PC-3 (cell line): ENCODE data around the gene ZFP92. TPM values are rescaled to one million over a fixed set of nuclear protein-coding genes. Genes with fewer than 3 reads are reported as not detected.

Experiments used
- ATAC-seq: fragments of 200-7000 bp; cut with Tn5 transposase; 2 replicates; pipeline ENCODE4 v1.9.1; 2020; ENCODE audit warnings: mild to moderate bottlenecking, moderate library complexity
- BruUV-seq: library from RNA; stranded (reverse); fragments of 400-500 nt; replicated peaks from 2 replicates; lab custom pipeline; 2021; lab: Mats Ljungman, UMichigan
- CTCF ChIA-PET: fragments of 300-600 bp; sonication (Branson Sonifier 250); formaldehyde crosslinking; loops from one replicate; lab custom pipeline; 2022; ENCODE audit warnings: antibody characterized with exemption; lab: Charles Lee
- POLR2A ChIA-PET: fragments of 300-600 bp; sonication (Branson Sonifier 250); formaldehyde crosslinking; loops from one replicate; lab custom pipeline; 2022; ENCODE audit warnings: antibody characterized with exemption; ENCODE audit not compliant: unreplicated experiment; lab: Charles Lee
- DNase-seq: peaks from one replicate; pipeline ENCODE4 v3.0.0-alpha.2; 2015
- H2AFZ ChIP-seq: fragments of 300-600 bp; sonication (generic); 2 replicates; pipeline ENCODE4 v1.6.0; 2016; ENCODE audit warnings: antibody characterized with exemption, low read length
- H3F3A ChIP-seq: fragments of 300-600 bp; sonication (generic); one replicate; pipeline ENCODE4 v1.6.0; 2017; ENCODE audit warnings: antibody characterized with exemption, low read length, control low read depth, mild to moderate bottlenecking; ENCODE audit not compliant: unreplicated experiment
- H3K27ac ChIP-seq: fragments of 300-600 bp; sonication (generic); 2 replicates; pipeline ENCODE4 v1.5.1; 2016; ENCODE audit warnings: mild to moderate bottlenecking, low read length
- H3K27me3 ChIP-seq: fragments of 300-600 bp; sonication (generic); 2 replicates; pipeline ENCODE4 v1.6.1; 2016; ENCODE audit warnings: low read length, mixed read lengths
- H3K36me3 ChIP-seq: fragments of 300-600 bp; sonication (generic); 2 replicates; pipeline ENCODE4 v1.6.1; 2016; ENCODE audit warnings: low read depth, mixed run types, low read length, mixed read lengths
- H3K4me1 ChIP-seq: fragments of 300-600 bp; sonication (generic); 2 replicates; pipeline ENCODE4 v1.5.1; 2016; ENCODE audit warnings: low read length; ENCODE audit not compliant: insufficient read depth
- H3K4me2 ChIP-seq: fragments of 300-600 bp; sonication (generic); 2 replicates; pipeline ENCODE4 v1.6.0; 2016; ENCODE audit warnings: low read length
- H3K4me3 ChIP-seq: fragments of 300-600 bp; sonication (generic); 2 replicates; pipeline ENCODE4 v1.5.1; 2016; ENCODE audit warnings: mild to moderate bottlenecking, low read length, mixed read lengths
- H3K79me2 ChIP-seq: fragments of 300-600 bp; sonication (generic); 2 replicates; pipeline ENCODE4 v1.6.1; 2017; ENCODE audit warnings: low read length, mixed read lengths
- H3K9ac ChIP-seq: fragments of 300-600 bp; sonication (generic); 2 replicates; pipeline ENCODE4 v1.6.0; 2016; ENCODE audit warnings: mild to moderate bottlenecking, low read length
- H3K9me2 ChIP-seq: fragments of 300-600 bp; sonication (generic); replicated peaks from 2 replicates; pipeline ENCODE4 v1.6.1; 2016; ENCODE audit warnings: mixed run types, low read length, mixed read lengths
- H3K9me3 ChIP-seq: fragments of 300-600 bp; sonication (generic); 2 replicates; pipeline ENCODE4 v1.6.1; 2016; ENCODE audit warnings: low read length, mixed read lengths
- H4K20me1 ChIP-seq: fragments of 300-600 bp; sonication (generic); 2 replicates; pipeline ENCODE4 v1.6.1; 2016; ENCODE audit warnings: low read length, mixed read lengths
- EZH2 ChIP-seq: fragments of 300-600 bp; sonication (generic); IDR thresholded peaks from one replicate; pipeline ENCODE4 v1.6.1; 2017; ENCODE audit warnings: antibody characterized with exemption, mild to moderate bottlenecking, low read length; ENCODE audit not compliant: unreplicated experiment
- EZH2phosphoT487 ChIP-seq: fragments of 300-600 bp; sonication (generic); IDR thresholded peaks from 2 replicates; pipeline ENCODE4 v1.6.1; 2018; ENCODE audit warnings: mild to moderate bottlenecking, antibody characterized with exemption, low read length, borderline replicate concordance
- intact Hi-C: fragments of 100-400 bp; cut with micrococcal nuclease; formaldehyde crosslinking; loops from 2 replicates; pipeline ENCODE4 v1.9.0; 2023
- total RNA-seq: library from RNA; depleted of rRNA; stranded (reverse); fragments of >200 nt; gene quantifications from 2 replicates; pipeline ENCODE4 v1.2.3, GENCODE V29; 2014
- TF ChIP-seq, protein P1 (sequence below): fragments of 300-600 bp; sonication (generic); conservative IDR thresholded peaks from 2 replicates; pipeline ENCODE4 v1.5.1; 2017; ENCODE audit warnings: antibody characterized with exemption, low read depth, mild to moderate bottlenecking, low read length

ZFP92 gene
- total RNA-seq, 1 experiment from 2014 or later: not detected

DNA sequence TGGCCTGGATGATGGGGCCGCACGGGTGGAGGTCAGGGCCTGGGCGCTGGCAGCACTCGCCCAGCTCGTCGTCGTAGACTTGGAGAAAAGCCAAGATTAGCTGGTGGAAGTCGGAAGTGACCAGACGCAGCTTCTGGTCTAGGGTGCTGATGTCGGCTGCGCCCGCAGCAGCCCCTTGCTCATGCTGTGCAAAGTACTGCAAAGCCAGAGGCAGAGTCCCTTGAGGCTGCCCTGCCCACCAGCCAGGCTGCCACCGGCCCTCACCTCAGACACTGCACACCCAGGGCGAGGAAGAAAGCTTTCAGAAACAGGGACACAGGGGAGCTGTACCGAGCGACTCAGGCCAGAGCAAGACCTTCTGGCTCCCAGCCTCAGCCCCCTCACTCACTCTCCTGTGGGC is 44.3 kb downstream of the ZFP92 start:
- CTCF ChIA-PET: no interaction called here

DNA sequence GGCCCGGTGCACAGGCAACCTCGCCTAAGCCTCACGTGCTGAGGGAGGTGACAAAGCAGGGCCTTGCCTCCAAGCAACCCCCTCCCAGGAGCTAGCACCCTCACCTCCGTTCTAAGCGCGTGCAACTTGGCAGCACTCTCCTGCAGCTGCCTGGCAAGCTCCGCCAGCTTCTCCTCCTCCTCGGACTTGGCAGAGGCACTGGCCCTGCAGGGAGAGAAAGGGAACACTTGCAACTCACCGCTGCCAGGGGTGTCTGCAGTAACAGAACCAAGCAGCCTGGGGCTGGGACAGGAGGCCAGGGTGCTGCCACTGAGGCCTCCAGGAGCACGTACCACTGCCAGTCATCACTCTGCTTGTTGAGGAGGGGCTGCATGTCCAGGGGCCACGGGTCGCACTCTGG is 44.9 kb downstream of the ZFP92 start:
- H3K36me3 ChIP-seq: 0 out of 2 replicates have a peak, but pooled peaks cover 4% of the 10 kb centered on the region

More for the DNA sequence above, 44.3 kb downstream of the ZFP92 start:
- Histone ChIP-seq H3K4me2 (no peak overlapping the region), H3F3A (no peaks in the 10 kb centered on the region), H4K20me1 (no peaks in the 10 kb centered on the region), H3K9me2 (no peaks in the 10 kb centered on the region), H3K27me3 (no peaks in the 10 kb centered on the region), H3K9ac (no peak overlapping the region), H3K9me3 (no peaks in the 10 kb centered on the region), H3K4me1 (no peaks in the 10 kb centered on the region), H3K79me2 (no peaks in the 10 kb centered on the region), H3K36me3 (0 out of 2 replicates have a peak, but pooled peaks cover 4% of the 10 kb centered on the region), H3K27ac (no peak overlapping the region), H2AFZ (no peak overlapping the region), H3K4me3 (no peak overlapping the region)
- TF ChIP-seq EZH2phosphoT487 (no peak), EZH2 (no peak)
- TF ChIP-seq, protein P1, sequence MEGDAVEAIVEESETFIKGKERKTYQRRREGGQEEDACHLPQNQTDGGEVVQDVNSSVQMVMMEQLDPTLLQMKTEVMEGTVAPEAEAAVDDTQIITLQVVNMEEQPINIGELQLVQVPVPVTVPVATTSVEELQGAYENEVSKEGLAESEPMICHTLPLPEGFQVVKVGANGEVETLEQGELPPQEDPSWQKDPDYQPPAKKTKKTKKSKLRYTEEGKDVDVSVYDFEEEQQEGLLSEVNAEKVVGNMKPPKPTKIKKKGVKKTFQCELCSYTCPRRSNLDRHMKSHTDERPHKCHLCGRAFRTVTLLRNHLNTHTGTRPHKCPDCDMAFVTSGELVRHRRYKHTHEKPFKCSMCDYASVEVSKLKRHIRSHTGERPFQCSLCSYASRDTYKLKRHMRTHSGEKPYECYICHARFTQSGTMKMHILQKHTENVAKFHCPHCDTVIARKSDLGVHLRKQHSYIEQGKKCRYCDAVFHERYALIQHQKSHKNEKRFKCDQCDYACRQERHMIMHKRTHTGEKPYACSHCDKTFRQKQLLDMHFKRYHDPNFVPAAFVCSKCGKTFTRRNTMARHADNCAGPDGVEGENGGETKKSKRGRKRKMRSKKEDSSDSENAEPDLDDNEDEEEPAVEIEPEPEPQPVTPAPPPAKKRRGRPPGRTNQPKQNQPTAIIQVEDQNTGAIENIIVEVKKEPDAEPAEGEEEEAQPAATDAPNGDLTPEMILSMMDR: no peak
- POLR2A ChIA-PET: no interaction called here
- BruUV-seq: no TSS peak
- ATAC-seq (no peak), DNase-seq (no peak)
- intact Hi-C loops: no loop called here

DNA sequence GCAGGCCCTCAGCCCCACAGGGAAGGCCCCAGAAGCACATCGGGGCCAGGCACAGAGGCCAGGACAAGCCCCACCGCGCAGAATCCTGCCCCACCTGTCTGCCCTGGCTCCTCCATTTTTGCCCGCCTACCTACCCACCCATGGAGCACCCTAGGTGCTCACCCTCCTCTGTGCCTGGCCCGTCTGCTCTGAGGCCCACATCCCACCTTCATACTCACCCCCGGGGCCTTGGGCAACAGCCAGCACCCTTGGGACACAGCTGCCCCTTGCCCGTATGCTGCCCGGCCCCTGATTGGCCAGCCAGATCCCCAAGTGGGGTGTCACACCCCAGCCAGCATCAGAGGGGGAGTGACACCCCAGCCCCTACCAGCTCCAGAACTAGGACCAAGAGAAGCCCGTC is 45.4 kb downstream of the ZFP92 start:
- ChIA-PET POLR2A (no interaction called here), CTCF (no interaction called here)
- no peaks in the 10 kb centered on the region for H3K27me3 ChIP-seq
- H3K4me2 ChIP-seq: no peak overlapping the region
- H4K20me1 ChIP-seq: no peaks in the 10 kb centered on the region
- H3K79me2 ChIP-seq: no peaks in the 10 kb centered on the region
- no peak for DNase-seq
- no peak overlapping the region for H3K27ac ChIP-seq
- H3K9ac ChIP-seq: no peak overlapping the region
- no peaks in the 10 kb centered on the region for H3K9me3 ChIP-seq
- H3K4me1 ChIP-seq: no peaks in the 10 kb centered on the region
- 0 out of 2 replicates have a peak, but pooled peaks cover 4% of the 10 kb centered on the region for H3K36me3 ChIP-seq
- no peaks in the 10 kb centered on the region for H3F3A ChIP-seq
- ATAC-seq: no peak
- no TSS peak for BruUV-seq
- no peak overlapping the region for H3K4me3 ChIP-seq
- intact Hi-C loops: no loop called here
- H2AFZ ChIP-seq: no peak overlapping the region
- TF ChIP-seq, protein P1: no peak
- no peak for TF ChIP-seq EZH2phosphoT487
- no peak for TF ChIP-seq EZH2
- H3K9me2 ChIP-seq: no peaks in the 10 kb centered on the region

More for the DNA sequence above, 44.9 kb downstream of the ZFP92 start:
- H3F3A ChIP-seq: no peaks in the 10 kb centered on the region
- ChIA-PET CTCF (no interaction called here), POLR2A (no interaction called here)
- H3K4me3 ChIP-seq: no peak overlapping the region
- no TSS peak for BruUV-seq
- H4K20me1 ChIP-seq: no peaks in the 10 kb centered on the region
- H3K4me1 ChIP-seq: no peaks in the 10 kb centered on the region
- H3K27me3 ChIP-seq: no peaks in the 10 kb centered on the region
- intact Hi-C loops: no loop called here
- DNase-seq: no peak
- no peak overlapping the region for H3K4me2 ChIP-seq
- no peak overlapping the region for H3K27ac ChIP-seq
- no peaks in the 10 kb centered on the region for H3K9me3 ChIP-seq
- no peak overlapping the region for H2AFZ ChIP-seq
- H3K9me2 ChIP-seq: no peaks in the 10 kb centered on the region
- TF ChIP-seq EZH2 (no peak), EZH2phosphoT487 (no peak)
- TF ChIP-seq, protein P1: no peak
- no peak for ATAC-seq
- no peaks in the 10 kb centered on the region for H3K79me2 ChIP-seq
- H3K9ac ChIP-seq: no peak overlapping the region
